ENCODE results near the gene REXO1. TPM values are rescaled to one million over a fixed set of nuclear protein-coding genes. Genes with fewer than 3 reads are reported as not detected.

REXO1 gene
- total and polyA plus RNA-seq, 3 donors from 2014 or later: 104 to 200 (median 149) TPM

- TF ChIP-seq, protein P1, sequence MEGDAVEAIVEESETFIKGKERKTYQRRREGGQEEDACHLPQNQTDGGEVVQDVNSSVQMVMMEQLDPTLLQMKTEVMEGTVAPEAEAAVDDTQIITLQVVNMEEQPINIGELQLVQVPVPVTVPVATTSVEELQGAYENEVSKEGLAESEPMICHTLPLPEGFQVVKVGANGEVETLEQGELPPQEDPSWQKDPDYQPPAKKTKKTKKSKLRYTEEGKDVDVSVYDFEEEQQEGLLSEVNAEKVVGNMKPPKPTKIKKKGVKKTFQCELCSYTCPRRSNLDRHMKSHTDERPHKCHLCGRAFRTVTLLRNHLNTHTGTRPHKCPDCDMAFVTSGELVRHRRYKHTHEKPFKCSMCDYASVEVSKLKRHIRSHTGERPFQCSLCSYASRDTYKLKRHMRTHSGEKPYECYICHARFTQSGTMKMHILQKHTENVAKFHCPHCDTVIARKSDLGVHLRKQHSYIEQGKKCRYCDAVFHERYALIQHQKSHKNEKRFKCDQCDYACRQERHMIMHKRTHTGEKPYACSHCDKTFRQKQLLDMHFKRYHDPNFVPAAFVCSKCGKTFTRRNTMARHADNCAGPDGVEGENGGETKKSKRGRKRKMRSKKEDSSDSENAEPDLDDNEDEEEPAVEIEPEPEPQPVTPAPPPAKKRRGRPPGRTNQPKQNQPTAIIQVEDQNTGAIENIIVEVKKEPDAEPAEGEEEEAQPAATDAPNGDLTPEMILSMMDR (IDR thresholded peaks at IDR 0.05): no peak
- TF ChIP-seq POLR2A (IDR thresholded peaks at IDR 0.05): no peak
- Histone ChIP-seq H3K27ac (peak overlapping the region; percentile 44 to 50), H3K36me3 (ENCODE audit: low read depth, missing control alignments) (no peaks in the 10 kb centered on the region), H3K4me1 (peaks cover 52% of the 10 kb centered on the region), H3K9me3 (no peaks in the 10 kb centered on the region), H3K27me3 (no peaks in the 10 kb centered on the region), H3K4me3 (peak overlapping the region; percentile 61 to 64)
- intact Hi-C loops (cut with DNase I; ENCODE audit: low total_unique reads): no loop called here
- 4% methylated on average over 21 of the region's 21 CpGs; no CpG with 5 or more reads in 1 of the 2 donors for WGBS, 2 donors
- no peak for DNase-seq
Measured at GRCh38 chr19:1862068-1862423, 13.8 kb upstream of the REXO1 start.

DNA sequence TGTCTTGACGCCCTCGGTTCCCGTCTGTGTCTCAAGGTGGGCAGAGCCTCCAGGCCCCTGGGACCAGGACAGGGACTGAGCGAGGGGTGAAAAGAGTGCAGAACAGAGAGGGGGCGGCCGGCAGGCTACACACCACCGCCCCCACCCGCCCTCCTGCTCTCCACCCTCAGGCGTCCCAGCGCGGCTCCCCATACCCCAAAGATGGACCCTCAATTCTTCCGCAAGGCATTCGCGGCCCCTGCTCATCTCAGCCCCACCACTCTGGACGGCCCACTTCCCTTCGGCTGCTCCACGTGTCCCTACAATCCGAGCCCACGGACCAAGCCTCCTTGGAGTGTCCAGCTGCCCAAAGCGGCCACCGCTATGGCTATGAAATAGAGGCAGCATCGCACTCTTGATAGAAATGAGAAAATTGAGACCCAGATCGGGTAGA, 13.3 kb upstream of the REXO1 start:
- DNase-seq: no peak
- intact Hi-C loops (cut with DNase I; ENCODE audit: low total_unique reads): no loop called here
- H3K4me1 ChIP-seq: peaks cover 54% of the 10 kb centered on the region
- no peaks in the 10 kb centered on the region for H3K9me3 ChIP-seq
- 22 to 24% methylated on average over 19 to 23 of the region's 23 CpGs for WGBS, 2 donors
- no peaks in the 10 kb centered on the region for H3K36me3 ChIP-seq (ENCODE audit: low read depth, missing control alignments)
- peak overlapping the region; percentile 44 to 50 for H3K27ac ChIP-seq
- TF ChIP-seq, protein P1 (IDR thresholded peaks at IDR 0.05): no peak
- no peak for TF ChIP-seq POLR2A (IDR thresholded peaks at IDR 0.05)
- H3K27me3 ChIP-seq: no peaks in the 10 kb centered on the region
- H3K4me3 ChIP-seq: peak overlapping the region; percentile 61 to 64

DNA sequence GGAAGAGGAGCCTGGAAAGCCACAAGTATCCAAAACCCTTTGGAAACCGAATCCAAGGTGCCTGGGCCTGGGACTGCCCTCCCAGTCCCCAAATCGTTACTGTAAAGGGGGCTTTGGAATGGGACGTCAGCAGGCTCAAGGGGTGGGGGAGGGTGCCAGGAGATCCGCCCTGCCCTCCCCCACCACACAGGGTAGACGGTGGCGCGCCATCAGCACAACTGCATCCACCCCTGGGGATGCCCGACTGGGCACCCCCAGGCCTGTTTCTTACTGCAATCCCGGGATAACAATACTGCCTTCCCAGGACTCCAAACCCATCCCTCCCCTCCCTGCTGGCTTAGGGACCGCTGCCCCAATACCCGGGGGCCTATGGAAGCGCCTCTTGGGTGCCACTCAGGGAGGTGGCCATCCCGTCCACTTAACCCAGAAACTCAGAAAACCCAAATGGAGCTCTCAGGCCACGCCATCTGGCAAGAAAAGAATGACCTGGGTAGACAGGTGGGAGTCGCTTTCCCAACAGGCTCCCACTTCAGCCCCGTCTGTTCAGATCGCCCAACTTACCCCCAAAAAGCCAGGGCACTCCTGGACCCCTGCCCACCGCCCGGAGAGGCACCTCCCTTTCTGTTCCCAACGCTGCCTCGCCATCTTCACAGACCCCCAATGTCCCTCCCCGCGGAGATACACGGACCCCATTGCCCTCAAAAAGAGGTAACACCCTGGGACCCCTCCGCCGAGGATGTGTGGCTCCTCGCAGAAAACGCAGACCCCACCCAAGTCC, 12.7 kb upstream of the REXO1 start:
- Histone ChIP-seq H3K4me3 (peak overlapping the region in 1 of 2 donors; percentile 61), H3K9me3 (no peaks in the 10 kb centered on the region), H3K27me3 (no peaks in the 10 kb centered on the region), H3K27ac (peak overlapping the region in 1 of 2 donors; percentile 50), H3K36me3 (ENCODE audit: low read depth, missing control alignments) (no peaks in the 10 kb centered on the region), H3K4me1 (peaks cover 60% of the 10 kb centered on the region)
- intact Hi-C loops (cut with DNase I; ENCODE audit: low total_unique reads): no loop called here
- no peak for DNase-seq
- WGBS, 2 donors: 44 to 58% methylated on average over 21 to 27 of the region's 28 CpGs
- no peak for TF ChIP-seq POLR2A (IDR thresholded peaks at IDR 0.05)
- TF ChIP-seq, protein P1 (IDR thresholded peaks at IDR 0.05): no peak

DNA sequence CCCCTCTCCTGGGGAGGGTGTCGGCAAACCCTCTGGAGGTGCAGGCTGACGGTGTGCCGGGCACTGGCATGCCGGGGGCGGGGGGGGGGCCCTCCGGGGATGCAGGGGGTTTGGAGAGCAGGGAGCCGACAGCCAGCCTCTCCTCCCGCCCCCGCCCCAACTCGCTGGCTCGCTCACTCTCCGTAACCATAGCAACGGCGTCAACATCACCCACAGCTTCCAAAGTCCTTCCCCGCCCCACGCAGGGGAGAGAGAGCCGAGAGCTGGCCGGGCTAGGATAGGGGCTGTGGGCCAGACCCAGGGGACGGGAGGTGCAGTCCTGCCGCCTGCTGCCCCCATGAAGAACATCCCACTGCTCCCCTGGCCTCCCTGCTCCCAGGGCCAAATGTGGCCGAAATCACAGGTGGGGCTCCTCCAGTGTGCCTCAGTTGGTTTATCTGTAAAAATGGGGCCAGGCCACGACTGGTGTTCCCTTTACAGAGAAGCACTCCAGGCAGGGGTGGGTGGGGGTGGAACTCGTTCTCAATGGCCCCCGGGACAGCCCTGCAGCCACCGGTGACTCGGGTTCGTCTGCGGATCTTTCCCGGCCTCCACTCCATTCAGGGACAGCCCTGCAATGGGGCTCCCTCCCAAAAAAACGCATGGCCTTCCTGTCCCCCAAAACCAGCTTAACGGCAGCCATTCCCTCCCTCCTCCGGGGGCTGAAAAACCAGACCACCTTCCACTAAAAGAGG, 11.9 kb upstream of the REXO1 start:
- no peak overlapping the region for H3K27ac ChIP-seq
- H3K27me3 ChIP-seq: no peaks in the 10 kb centered on the region
- H3K4me3 ChIP-seq: no peak overlapping the region
- H3K9me3 ChIP-seq: no peaks in the 10 kb centered on the region
- no peaks in the 10 kb centered on the region for H3K36me3 ChIP-seq (ENCODE audit: low read depth, missing control alignments)
- H3K4me1 ChIP-seq: peaks cover 63% of the 10 kb centered on the region
- DNase-seq: peak; percentile 75
- intact Hi-C loops (cut with DNase I; ENCODE audit: low total_unique reads): no loop called here
- no peak for TF ChIP-seq POLR2A (IDR thresholded peaks at IDR 0.05)
- TF ChIP-seq, protein P1 (IDR thresholded peaks at IDR 0.05): no peak
- 8 to 22% methylated on average over 13 to 27 of the region's 32 CpGs for WGBS, 2 donors

Measured in testis (tissue), 3 donors.